Keratinocyte (primary cell): Measurements from ENCODE around the gene VPS18. TPM values are rescaled to one million over a fixed set of nuclear protein-coding genes. Genes with fewer than 3 reads are reported as not detected.

Source experiments
- DNase-seq: peaks from one replicate; pipeline ENCODE4 v3.0.0-alpha.2; 2011; ENCODE audit warnings: low read depth, missing footprints, low spot score
- FAIRE-seq: peaks from 2 replicates; lab custom pipeline; 2011; peaks lifted over from hg19 to GRCh38; lab: Jason Lieb, UNC
- H2AFZ ChIP-seq: 2 replicates; pipeline ENCODE4 v1.6.0; 2012; ENCODE audit warnings: low read length, control low read depth, inconsistent platforms; ENCODE audit not compliant: control insufficient read depth
- H3K27ac ChIP-seq: 2 replicates; pipeline ENCODE4 v1.5.1; 2011; ENCODE audit warnings: low read length; ENCODE audit not compliant: control insufficient read depth, insufficient read depth
- H3K27me3 ChIP-seq: 3 replicates; pipeline ENCODE4 v1.6.0; 2011; ENCODE audit warnings: low read length; ENCODE audit not compliant: control insufficient read depth, insufficient read depth; ENCODE audit errors: extremely low read depth
- H3K36me3 ChIP-seq, 2 experiments: 2 replicates in 1 of 2; 3 replicates in 1 of 2; pipeline ENCODE4 v1.5.1; 2011; ENCODE audit warnings: low read length in 2 of 2, mild to moderate bottlenecking in 1 of 2; ENCODE audit not compliant: control insufficient read depth in 2 of 2, insufficient read depth in 2 of 2; ENCODE audit errors: extremely low read depth in 1 of 2
- H3K4me1 ChIP-seq: 3 replicates; pipeline ENCODE4 v1.5.1; 2011; ENCODE audit warnings: low read length; ENCODE audit not compliant: control insufficient read depth, insufficient read depth; ENCODE audit errors: extremely low read depth
- H3K4me2 ChIP-seq: 3 replicates; pipeline ENCODE4 v1.6.0; 2011; ENCODE audit warnings: low read depth, low read length; ENCODE audit not compliant: control insufficient read depth, insufficient read depth; ENCODE audit errors: extremely low read depth
- H3K4me3 ChIP-seq, 3 experiments: fragments of 200-600 bp in 1 of 3; sonication (generic) in 1 of 3; 2 replicates in 2 of 3; 3 replicates in 1 of 3; pipeline ENCODE4 v1.5.1; 2011 to 2016; ENCODE audit warnings: low read length in 3 of 3, mild to moderate bottlenecking in 3 of 3, control low read depth in 2 of 3, inconsistent platforms in 1 of 3, low read depth in 1 of 3, mixed read lengths in 1 of 3, mixed run types in 1 of 3, moderate library complexity in 1 of 3; ENCODE audit not compliant: control insufficient read depth in 2 of 3, insufficient read depth in 2 of 3; ENCODE audit errors: extremely low read depth in 1 of 3
- H3K79me2 ChIP-seq: 2 replicates; pipeline ENCODE4 v1.6.0; 2012; ENCODE audit warnings: low read length; ENCODE audit not compliant: control insufficient read depth, insufficient read depth
- H3K9ac ChIP-seq: 3 replicates; pipeline ENCODE4 v1.6.0; 2011; ENCODE audit warnings: low read length; ENCODE audit not compliant: control insufficient read depth, insufficient read depth; ENCODE audit errors: extremely low read depth
- H3K9me1 ChIP-seq: 3 replicates; pipeline ENCODE4 v1.6.0; 2011; ENCODE audit warnings: low read length; ENCODE audit not compliant: control insufficient read depth, insufficient read depth; ENCODE audit errors: extremely low read depth
- H3K9me3 ChIP-seq: 2 replicates; pipeline ENCODE4 v1.5.1; 2012; ENCODE audit warnings: low read depth, low read length; ENCODE audit not compliant: control insufficient read depth
- H4K20me1 ChIP-seq: 3 replicates; pipeline ENCODE4 v1.6.0; 2011; ENCODE audit warnings: low read length; ENCODE audit not compliant: control insufficient read depth, insufficient read depth; ENCODE audit errors: extremely low read depth
- CTCF ChIP-seq, 3 experiments: IDR thresholded peaks in 1 of 3; conservative IDR thresholded peaks in 1 of 3; optimal IDR thresholded peaks in 1 of 3; 2 replicates in 2 of 3; 3 replicates in 1 of 3; pipeline versions ENCODE3 to v1.5.1; 2011; ENCODE audit warnings: low read length in 3 of 3, mild to moderate bottlenecking in 3 of 3, moderate library complexity in 2 of 3, control low read depth in 1 of 3, inconsistent platforms in 1 of 3; ENCODE audit not compliant: insufficient read depth in 2 of 3; ENCODE audit errors: extremely low read depth in 1 of 3
- EZH2 ChIP-seq: IDR thresholded peaks from one replicate; pipeline ENCODE4 v1.6.1; 2012; ENCODE audit warnings: inconsistent platforms, mild to moderate bottlenecking, low read length, moderate library complexity
- dilution Hi-C: fragments of 300-500 bp; cut with MboI; formaldehyde crosslinking; loops from one replicate; pipeline ENCODE4 v1.7.0; 2020; ENCODE audit warnings: low sequenced_read_pairs; ENCODE audit not compliant: extremely low pct_ligation_motif_present
- polyA plus RNA-seq, 5 experiments: library from polyadenylated mRNA; depleted of rRNA in 3 of 5; stranded (reverse) in 3 of 5; stranded (forward) in 1 of 5; unstranded in 1 of 5; fragments of >200 nt; gene quantifications; 1 replicate in 1 of 5; 2 replicates in 3 of 5; 3 replicates in 1 of 5; pipeline versions ENCODE4 v1.2.1 to v1.2.3, GENCODE V29; 2011 to 2012; ENCODE audit warnings: missing spikeins in 2 of 5, low read depth in 1 of 5, low replicate concordance in 1 of 5

VPS18 gene
- polyA plus RNA-seq, 1 donor (not counting 4 experiments of a cell fraction or from before 2014, with no cell fraction given), result 11.6 TPM

- FAIRE-seq (no peak), DNase-seq (no peak)
- no peak overlapping the region for H3K4me3 ChIP-seq
- H2AFZ ChIP-seq, result no peak overlapping the region
- peaks cover 64% of the 10 kb centered on the region for H3K27me3 ChIP-seq
- H3K9me3 ChIP-seq, result no peaks in the 10 kb centered on the region
- TF ChIP-seq CTCF (optimal IDR thresholded peaks at IDR 0.05 in 1 of 3, IDR thresholded peaks at IDR 0.05 in 1 of 3, conservative IDR thresholded peaks at IDR 0.05 in 1 of 3; ENCODE audit: extremely low read depth in 1 of 3, insufficient read depth in 2 of 3, low read length in 3 of 3) (no peak), EZH2 (no peak)
- no peak overlapping the region for H3K4me2 ChIP-seq
- no peak overlapping the region for H3K27ac ChIP-seq
- H3K36me3 ChIP-seq, result no peaks in the 10 kb centered on the region
- H3K4me1 ChIP-seq, result peaks cover 15% of the 10 kb centered on the region
- dilution Hi-C loops, result no loop called here
- H3K79me2 ChIP-seq, result no peaks in the 10 kb centered on the region
- no peaks in the 10 kb centered on the region for H3K9me1 ChIP-seq
- no peak overlapping the region for H3K9ac ChIP-seq
- peaks cover 2% of the 10 kb centered on the region for H4K20me1 ChIP-seq
Measured at GRCh38 chr15:40932156-40932555, 37.9 kb downstream of the VPS18 start.

- TF ChIP-seq EZH2 (no peak), CTCF (optimal IDR thresholded peaks at IDR 0.05 in 1 of 3, IDR thresholded peaks at IDR 0.05 in 1 of 3, conservative IDR thresholded peaks at IDR 0.05 in 1 of 3; ENCODE audit: extremely low read depth in 1 of 3, insufficient read depth in 2 of 3, low read length in 3 of 3) (no peak)
- H3K27ac ChIP-seq, result no peak overlapping the region
- H2AFZ ChIP-seq, result no peak overlapping the region
- H3K9me1 ChIP-seq, result no peaks in the 10 kb centered on the region
- H4K20me1 ChIP-seq, result peaks cover 2% of the 10 kb centered on the region
- H3K4me1 ChIP-seq, result peaks cover 15% of the 10 kb centered on the region
- FAIRE-seq, result no peak
- peaks cover 57% of the 10 kb centered on the region for H3K27me3 ChIP-seq
- no peaks in the 10 kb centered on the region for H3K36me3 ChIP-seq
- no peak for DNase-seq
- H3K4me2 ChIP-seq, result no peak overlapping the region
- no peaks in the 10 kb centered on the region for H3K9me3 ChIP-seq
- H3K79me2 ChIP-seq, result no peaks in the 10 kb centered on the region
- no peak overlapping the region for H3K9ac ChIP-seq
- dilution Hi-C loops, result no loop called here
- no peak overlapping the region for H3K4me3 ChIP-seq
Measured at GRCh38 chr15:40932649-40933516, 38.6 kb downstream of the VPS18 start.
